Activated CD4-positive, alpha-beta T cell treated with anti-CD3 and anti-CD28 coated beads, Interleukin-2, amount 50 U/mL, for 1 hour (primary cell): Measurements from ENCODE around the gene SMG7.

Source experiments
- DNase-seq: peaks from one replicate; pipeline ENCODE4 v3.0.0-alpha.2; 2020

The SMG7 gene

GRCh38 chr1:183569141-183569540 lies 96.8 kb downstream of the SMG7 start:
- DNase-seq, result no peak

DNA sequence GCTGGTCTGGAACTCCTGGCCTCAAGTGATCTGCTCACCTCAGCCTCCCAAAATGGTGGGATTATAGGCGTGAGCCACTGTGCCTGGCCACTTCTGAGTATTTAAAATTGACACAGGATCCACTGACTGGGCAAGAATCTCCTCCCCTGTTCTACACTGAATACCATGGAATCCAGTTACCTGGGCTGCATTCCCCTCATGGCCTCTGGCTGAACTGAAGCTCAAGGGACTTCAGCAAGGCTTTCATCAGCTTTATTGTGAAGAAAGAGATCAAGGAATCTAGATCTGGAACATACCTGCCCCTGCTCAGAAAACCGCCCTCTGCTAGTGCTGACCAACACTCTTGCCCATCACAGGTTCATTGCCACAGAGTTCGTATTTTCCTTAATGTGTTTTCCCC lies 97.5 kb downstream of the SMG7 start:
- DNase-seq, result no peak

GRCh38 chr1:183570451-183570850 lies 98.2 kb downstream of the SMG7 start:
- no peak for DNase-seq

DNA sequence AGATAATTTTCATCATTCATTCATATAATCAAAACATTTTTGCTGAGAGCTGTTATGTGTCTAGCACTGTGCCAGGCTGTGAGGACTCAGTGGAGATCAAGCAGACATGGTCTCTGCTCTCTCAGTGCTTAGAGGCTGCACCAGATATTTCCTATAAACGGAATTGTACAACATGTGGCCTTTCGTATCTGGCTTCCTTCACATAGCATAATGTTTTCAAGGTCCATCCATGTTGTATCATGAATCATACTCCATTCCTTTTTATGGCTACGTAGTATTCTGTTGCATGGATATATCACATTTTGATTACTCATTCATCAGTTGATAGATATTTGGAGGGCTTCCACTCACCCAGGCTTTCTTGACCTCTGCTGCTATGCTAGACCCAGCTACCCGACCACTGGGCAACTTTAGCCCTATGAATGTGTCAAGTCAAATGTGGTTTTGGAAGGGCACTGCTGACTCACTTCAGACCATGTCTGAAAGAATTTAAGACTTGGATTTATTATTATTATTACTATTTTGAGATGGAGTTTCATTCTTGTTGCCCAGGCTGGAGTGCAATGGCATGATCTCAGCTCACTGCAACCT lies 99.5 kb downstream of the SMG7 start:
- DNase-seq, result no peak

GRCh38 chr1:183572721-183573120 lies 100.4 kb downstream of the SMG7 start:
- DNase-seq, result no peak

GRCh38 chr1:183575606-183576005 lies 103.3 kb downstream of the SMG7 start:
- DNase-seq, result no peak

DNA sequence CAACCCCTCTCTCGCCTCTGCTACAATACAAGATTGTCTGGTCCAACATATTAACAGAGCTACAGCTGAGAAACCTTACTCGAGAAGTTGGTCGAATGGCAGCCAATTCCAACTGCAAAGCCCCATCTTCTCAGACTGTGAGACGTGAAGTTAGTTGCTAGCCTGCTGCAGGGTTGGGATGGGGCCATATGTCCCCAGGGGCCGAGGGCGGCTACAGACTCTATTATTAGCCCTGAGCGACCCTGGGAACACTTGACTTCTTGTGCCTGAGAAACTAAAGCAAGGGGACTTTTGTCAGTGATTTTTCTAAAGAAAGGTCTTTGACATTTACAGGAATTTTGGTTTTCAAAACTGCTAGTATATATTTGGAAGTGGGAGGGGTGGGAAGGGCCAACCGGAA lies 104.2 kb downstream of the SMG7 start:
- DNase-seq, result no peak

DNA sequence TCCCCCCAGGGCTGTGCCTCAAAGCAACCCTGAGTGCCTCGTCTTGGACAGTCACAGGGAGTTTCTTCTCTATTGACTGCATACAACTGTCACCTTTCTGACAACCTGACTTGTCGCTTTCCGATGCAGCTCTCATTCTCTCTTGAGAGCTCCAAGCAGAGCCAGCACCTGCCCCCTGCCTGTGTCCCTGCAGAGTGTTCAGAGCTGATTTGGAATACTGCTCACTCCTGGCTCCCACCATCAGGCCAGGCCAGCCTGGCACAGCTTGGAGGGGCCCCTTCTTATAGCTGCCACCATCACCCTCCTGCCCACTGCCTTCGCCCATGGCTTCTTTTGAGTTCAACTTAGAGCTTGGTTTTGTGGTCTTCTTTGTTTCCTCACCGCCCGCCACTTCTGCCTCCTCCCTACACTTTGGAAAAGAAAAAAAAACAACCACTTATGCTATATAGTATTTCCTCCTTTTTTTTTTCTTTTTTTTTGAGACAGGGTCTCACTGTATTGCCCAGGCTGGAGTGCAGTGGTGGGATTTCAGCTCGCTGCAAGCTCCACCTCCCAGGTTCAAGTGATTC lies 105.7 kb downstream of the SMG7 start:
- DNase-seq, result no peak

GRCh38 chr1:183578856-183579255 lies 106.6 kb downstream of the SMG7 start:
- DNase-seq, result no peak

DNA sequence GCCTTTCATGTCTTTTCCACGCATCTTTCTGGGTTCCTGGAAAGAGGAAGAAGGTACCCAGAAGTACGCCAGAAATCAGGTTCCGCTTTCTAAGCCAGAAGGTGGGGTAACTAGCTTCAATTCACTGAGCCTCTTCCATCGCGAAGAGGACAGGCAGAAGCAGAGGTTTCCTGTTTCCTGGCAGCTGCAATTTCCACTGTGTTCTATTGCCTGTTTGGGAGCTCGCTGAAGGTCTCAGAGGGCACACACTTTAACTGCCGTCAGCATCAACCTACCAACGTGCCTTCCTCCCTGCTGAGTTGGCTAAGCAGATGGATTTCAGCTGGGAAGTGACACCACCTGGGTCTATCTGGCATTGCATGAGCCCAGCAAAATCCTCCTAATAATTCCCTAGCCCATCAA lies 108.0 kb downstream of the SMG7 start:
- DNase-seq, result no peak

GRCh38 chr1:183582021-183582713 lies 109.9 kb downstream of the SMG7 start:
- no peak for DNase-seq

DNA sequence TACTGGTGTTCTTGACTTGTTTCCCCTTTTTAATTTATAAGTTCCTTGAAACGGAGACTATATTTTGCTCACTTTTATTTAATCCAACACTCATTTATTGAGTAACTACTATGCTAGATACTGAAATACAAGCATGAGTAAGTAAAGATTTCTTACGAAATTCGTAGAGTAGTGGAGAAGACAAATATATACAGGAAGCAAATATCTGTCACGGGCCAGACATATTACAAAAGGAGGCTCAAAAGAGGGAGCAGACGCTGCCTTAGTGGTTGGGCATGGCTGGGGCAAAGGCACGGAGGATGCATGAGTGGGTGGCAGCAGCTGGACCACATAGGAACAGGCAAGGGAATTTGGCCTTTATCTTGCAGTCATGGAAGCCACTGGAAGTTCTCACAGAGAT lies 111.2 kb downstream of the SMG7 start:
- DNase-seq, result no peak

GRCh38 chr1:183584147-183584546 lies 111.8 kb downstream of the SMG7 start:
- no peak for DNase-seq

- no peak for DNase-seq
Measured at GRCh38 chr1:183585038-183585437, 112.7 kb downstream of the SMG7 start.

GRCh38 chr1:183586455-183586854 lies 114.2 kb downstream of the SMG7 start:
- no peak for DNase-seq

DNA sequence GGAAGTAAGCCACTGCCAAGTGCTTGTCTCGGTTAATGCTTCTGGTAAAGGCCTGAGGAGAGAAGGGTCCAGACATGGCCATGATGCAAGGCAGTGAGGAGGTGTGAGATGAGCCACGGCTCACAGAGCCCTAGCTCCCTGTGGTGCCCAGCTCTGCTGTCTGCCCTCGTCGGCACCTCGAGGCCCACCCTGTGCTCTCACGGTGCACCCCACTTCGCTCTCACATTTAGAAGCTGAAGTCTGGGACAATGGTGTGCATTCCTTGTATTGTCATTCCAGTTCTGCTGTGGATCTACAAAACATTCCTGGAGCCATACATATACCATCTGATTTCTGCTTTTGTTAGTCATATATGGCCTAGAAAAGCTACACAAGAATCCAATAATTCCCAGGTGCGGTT lies 114.6 kb downstream of the SMG7 start:
- DNase-seq, result no peak

DNA sequence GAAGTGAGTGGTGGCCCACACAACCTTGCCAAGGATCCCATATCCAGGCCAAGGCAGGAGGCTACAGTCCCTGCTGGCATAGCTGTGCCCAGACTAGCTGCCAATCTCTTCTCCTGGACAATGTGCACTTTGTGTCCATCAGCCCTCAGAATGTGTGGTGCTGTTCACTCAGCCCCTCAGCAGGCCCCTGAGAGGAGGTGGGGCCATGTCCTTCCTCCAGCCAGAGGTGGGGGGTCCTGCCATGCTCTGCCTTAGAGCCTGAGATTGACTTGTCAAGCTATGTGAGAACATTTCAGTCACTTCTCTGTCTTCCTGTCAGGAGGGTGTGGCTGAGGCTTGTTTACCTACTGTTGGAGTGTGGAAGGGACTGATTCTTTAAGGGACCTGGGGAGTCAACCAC lies 116.5 kb downstream of the SMG7 start:
- no peak for DNase-seq

DNA sequence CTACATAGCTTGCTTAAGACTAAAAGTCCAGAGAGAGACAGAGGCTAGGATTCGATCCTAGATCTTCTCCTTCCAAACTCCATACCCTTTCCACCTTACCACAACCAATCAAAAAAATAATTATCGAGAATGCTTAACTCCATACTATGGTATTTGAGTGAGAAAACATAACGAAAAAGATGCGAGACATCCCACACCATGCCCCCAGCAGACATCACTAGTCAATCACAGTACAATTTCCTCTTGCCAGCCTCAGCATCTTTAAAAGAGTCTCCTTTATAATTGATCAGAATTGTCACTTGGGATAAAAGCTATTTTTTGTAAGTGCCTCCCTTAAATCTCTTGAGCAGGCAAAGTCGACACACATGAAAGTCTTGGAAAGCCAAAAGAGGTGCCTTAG lies 117.1 kb downstream of the SMG7 start:
- DNase-seq, result no peak

GRCh38 chr1:183589874-183590243 lies 117.6 kb downstream of the SMG7 start:
- DNase-seq, result no peak

GRCh38 chr1:183590244-183591191 lies 118.2 kb downstream of the SMG7 start, which contains the start of gene NCF2:
TSS of gene NCF2 (minus strand) at chr1:183590459. CDS start at chr1:183590329, 130 bp downstream.
- no peak for DNase-seq

DNA sequence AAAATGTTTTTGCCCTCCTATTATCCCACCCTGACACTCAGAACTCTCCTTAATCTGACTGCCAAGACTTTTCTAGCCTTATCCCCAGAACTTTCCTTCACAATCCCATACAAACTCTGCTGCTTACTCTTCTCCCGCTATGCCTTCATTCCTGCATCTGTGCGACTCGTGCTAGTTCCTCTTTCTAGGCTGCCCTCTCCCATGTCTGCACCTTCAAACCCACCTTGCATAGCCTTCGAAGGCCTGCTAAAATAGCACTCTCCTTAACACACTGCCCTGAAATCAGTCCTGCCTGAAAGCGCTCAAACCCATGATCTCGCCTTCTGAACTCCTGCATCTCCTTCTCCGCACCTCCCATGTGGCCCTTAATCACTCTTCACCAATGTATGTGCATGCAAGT lies 120.4 kb downstream of the SMG7 start:
- no peak for DNase-seq

GRCh38 chr1:183593356-183593755 lies 121.1 kb downstream of the SMG7 start:
- DNase-seq, result no peak

- DNase-seq, result no peak
Measured at GRCh38 chr1:183595537-183595936, 123.2 kb downstream of the SMG7 start.

GRCh38 chr1:183596500-183596899 lies 124.2 kb downstream of the SMG7 start:
- no peak for DNase-seq
